SU-DHL-6 (cell line): ENCODE data around the gene PREX1.

ENCODE experiments used
- H2AFZ ChIP-seq: fragments of 200-600 bp; sonication (generic); 2 replicates; pipeline ENCODE4 v1.6.1; 2014; ENCODE audit warnings: low read depth, mild to moderate bottlenecking, moderate library complexity, mixed read lengths, antibody characterized with exemption, low read length; ENCODE audit not compliant: severe bottlenecking
- H3F3A ChIP-seq: fragments of 200-600 bp; shearing (Covaris generic); 2 replicates; pipeline ENCODE4 v1.6.0; 2016; ENCODE audit warnings: antibody characterized with exemption, mild to moderate bottlenecking; ENCODE audit not compliant: insufficient read depth
- H3K27ac ChIP-seq: fragments of 200-600 bp; sonication (generic); 2 replicates; pipeline ENCODE4 v1.5.1; 2016; ENCODE audit warnings: low read depth, mild to moderate bottlenecking, low read length, moderate library complexity, mixed read lengths
- H3K27me3 ChIP-seq: fragments of 200-600 bp; sonication (generic), shearing (Covaris generic); 2 replicates; pipeline ENCODE4 v1.6.0; 2014; ENCODE audit warnings: mild to moderate bottlenecking, low read length
- H3K36me3 ChIP-seq: fragments of 200-600 bp; sonication (generic); 2 replicates; pipeline ENCODE4 v1.6.1; 2014; ENCODE audit warnings: mild to moderate bottlenecking, low read length, mixed read lengths
- H3K4me2 ChIP-seq: fragments of 300-600, 200-600 bp; shearing (Covaris generic), sonication (generic); 2 replicates; pipeline ENCODE4 v1.6.0; 2014; ENCODE audit warnings: low read length, low read depth, mild to moderate bottlenecking; ENCODE audit not compliant: poor library complexity, severe bottlenecking
- H3K4me3 ChIP-seq: fragments of 200-600 bp; sonication (generic); 2 replicates; pipeline ENCODE4 v1.5.1; 2014; ENCODE audit warnings: antibody characterized with exemption, low read length, mild to moderate bottlenecking, mixed read lengths; ENCODE audit not compliant: insufficient read depth, poor library complexity, severe bottlenecking
- H3K79me2 ChIP-seq: fragments of 200-600 bp; sonication (generic); 2 replicates; pipeline ENCODE4 v1.6.1; 2014; ENCODE audit warnings: mild to moderate bottlenecking, low read length, moderate library complexity; ENCODE audit not compliant: insufficient read depth
- H3K9ac ChIP-seq: fragments of 200-600 bp; sonication (generic); 2 replicates; pipeline ENCODE4 v1.7.0; 2014; ENCODE audit warnings: mild to moderate bottlenecking, low read length
- H3K9me2 ChIP-seq: fragments of 200-600 bp; sonication (generic); replicated peaks from 2 replicates; pipeline ENCODE4 v1.6.1; 2014; ENCODE audit warnings: low read length; ENCODE audit not compliant: insufficient read depth
- H3K9me3 ChIP-seq: fragments of 200-600 bp; sonication (generic); 2 replicates; pipeline ENCODE4 v1.6.1; 2014; ENCODE audit warnings: low read length, mixed read lengths; ENCODE audit not compliant: insufficient read depth
- H4K20me1 ChIP-seq: fragments of 200-600 bp; sonication (generic); 2 replicates; pipeline ENCODE4 v1.6.1; 2014; ENCODE audit warnings: low read depth, mild to moderate bottlenecking, antibody characterized with exemption, low read length, moderate library complexity, mixed read lengths
- EZH2phosphoT487 ChIP-seq: fragments of 200-600 bp; sonication (generic), shearing (Covaris generic); conservative IDR thresholded peaks from 2 replicates; pipeline ENCODE4 v1.6.1; 2018; ENCODE audit warnings: mild to moderate bottlenecking, antibody characterized with exemption, low read length, moderate library complexity, mixed read lengths
- TF ChIP-seq, protein P1 (sequence below): fragments of 200-600 bp; sonication (generic); IDR thresholded peaks from one replicate; pipeline ENCODE4 v1.5.1; 2017; ENCODE audit warnings: antibody characterized with exemption, mild to moderate bottlenecking, low read length, moderate library complexity; ENCODE audit not compliant: insufficient read depth, poor library complexity, severe bottlenecking

The PREX1 gene

DNA sequence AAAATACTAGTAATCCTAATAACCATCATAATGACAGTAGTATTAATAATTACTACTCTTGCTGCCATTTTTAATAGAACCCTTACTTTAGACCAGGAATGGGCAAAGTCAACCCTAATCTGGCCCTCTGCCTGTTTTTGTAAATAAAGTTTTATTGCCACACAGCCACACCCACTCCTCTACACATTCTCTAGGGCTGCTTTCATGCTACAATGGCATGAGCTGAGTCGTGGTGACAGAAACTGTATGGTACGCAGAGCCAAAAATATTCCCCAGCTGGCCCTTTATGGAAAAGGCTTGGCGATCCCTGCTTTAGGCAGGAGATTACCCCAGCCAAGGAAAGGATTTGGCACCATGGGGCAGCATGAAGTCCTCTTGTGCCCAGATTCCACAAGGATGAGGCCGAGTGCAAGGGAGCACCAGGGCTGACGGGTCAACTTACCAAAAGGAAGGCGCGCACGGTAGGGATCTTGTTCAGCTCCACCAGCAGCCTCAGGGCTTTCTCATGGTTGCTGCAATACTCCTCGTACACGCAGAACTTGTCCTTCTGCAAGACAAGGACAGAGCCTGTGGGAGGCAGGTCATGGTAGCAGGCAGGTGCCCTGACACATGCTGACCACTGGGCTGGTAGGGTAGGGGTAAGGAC, 93.6 kb downstream of the PREX1 start:
- Histone ChIP-seq H4K20me1 (no peaks in the 10 kb centered on the region), H3K27ac (no peak overlapping the region), H2AFZ (no peak overlapping the region), H3F3A (no peaks in the 10 kb centered on the region), H3K27me3 (no peaks in the 10 kb centered on the region), H3K9me3 (no peaks in the 10 kb centered on the region), H3K9me2 (no peaks in the 10 kb centered on the region), H3K4me2 (no peak overlapping the region), H3K4me3 (no peak overlapping the region), H3K9ac (no peak overlapping the region), H3K79me2 (no peaks in the 10 kb centered on the region), H3K36me3 (no peaks in the 10 kb centered on the region)
- no peak for TF ChIP-seq EZH2phosphoT487
- TF ChIP-seq, protein P1, sequence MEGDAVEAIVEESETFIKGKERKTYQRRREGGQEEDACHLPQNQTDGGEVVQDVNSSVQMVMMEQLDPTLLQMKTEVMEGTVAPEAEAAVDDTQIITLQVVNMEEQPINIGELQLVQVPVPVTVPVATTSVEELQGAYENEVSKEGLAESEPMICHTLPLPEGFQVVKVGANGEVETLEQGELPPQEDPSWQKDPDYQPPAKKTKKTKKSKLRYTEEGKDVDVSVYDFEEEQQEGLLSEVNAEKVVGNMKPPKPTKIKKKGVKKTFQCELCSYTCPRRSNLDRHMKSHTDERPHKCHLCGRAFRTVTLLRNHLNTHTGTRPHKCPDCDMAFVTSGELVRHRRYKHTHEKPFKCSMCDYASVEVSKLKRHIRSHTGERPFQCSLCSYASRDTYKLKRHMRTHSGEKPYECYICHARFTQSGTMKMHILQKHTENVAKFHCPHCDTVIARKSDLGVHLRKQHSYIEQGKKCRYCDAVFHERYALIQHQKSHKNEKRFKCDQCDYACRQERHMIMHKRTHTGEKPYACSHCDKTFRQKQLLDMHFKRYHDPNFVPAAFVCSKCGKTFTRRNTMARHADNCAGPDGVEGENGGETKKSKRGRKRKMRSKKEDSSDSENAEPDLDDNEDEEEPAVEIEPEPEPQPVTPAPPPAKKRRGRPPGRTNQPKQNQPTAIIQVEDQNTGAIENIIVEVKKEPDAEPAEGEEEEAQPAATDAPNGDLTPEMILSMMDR = no peak

DNA sequence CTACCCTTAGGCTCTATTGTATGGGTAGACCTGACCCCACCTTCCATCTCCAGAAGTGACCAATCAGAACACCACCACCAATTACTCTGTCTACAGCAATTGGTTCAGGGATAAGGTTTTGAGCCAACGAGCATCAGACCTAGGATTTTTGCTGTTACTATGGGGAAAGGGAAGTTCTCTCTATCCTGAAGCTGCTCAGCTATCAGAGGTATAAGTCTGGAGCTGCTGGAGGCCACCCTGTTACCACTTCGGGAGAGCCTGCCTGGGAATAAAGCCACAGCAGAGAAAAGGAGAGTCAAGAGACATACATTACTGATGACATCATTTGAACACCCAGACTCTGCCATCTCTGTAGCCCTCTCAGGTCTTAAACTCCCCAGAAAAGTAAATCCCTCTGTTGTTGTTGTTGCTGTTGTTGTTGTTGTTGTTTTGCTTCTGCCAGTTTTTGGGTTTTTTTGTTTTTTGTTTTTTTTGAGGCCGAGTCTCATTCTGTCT, 94.5 kb downstream of the PREX1 start:
- H3K9me2 ChIP-seq = no peaks in the 10 kb centered on the region
- H3K4me2 ChIP-seq = no peak overlapping the region
- TF ChIP-seq, protein P1 = no peak
- no peak for TF ChIP-seq EZH2phosphoT487
- no peaks in the 10 kb centered on the region for H4K20me1 ChIP-seq
- H3K79me2 ChIP-seq = no peaks in the 10 kb centered on the region
- no peaks in the 10 kb centered on the region for H3F3A ChIP-seq
- H3K27ac ChIP-seq = no peak overlapping the region
- no peaks in the 10 kb centered on the region for H3K27me3 ChIP-seq
- H3K9me3 ChIP-seq = no peaks in the 10 kb centered on the region
- no peak overlapping the region for H3K4me3 ChIP-seq
- H3K36me3 ChIP-seq = no peaks in the 10 kb centered on the region
- H2AFZ ChIP-seq = no peak overlapping the region
- no peak overlapping the region for H3K9ac ChIP-seq

- no peaks in the 10 kb centered on the region for H4K20me1 ChIP-seq
- no peaks in the 10 kb centered on the region for H3K79me2 ChIP-seq
- no peaks in the 10 kb centered on the region for H3F3A ChIP-seq
- H3K9me2 ChIP-seq = no peaks in the 10 kb centered on the region
- no peaks in the 10 kb centered on the region for H3K9me3 ChIP-seq
- H2AFZ ChIP-seq = no peak overlapping the region
- H3K4me2 ChIP-seq = no peak overlapping the region
- TF ChIP-seq, protein P1 = no peak
- no peak for TF ChIP-seq EZH2phosphoT487
- H3K9ac ChIP-seq = no peak overlapping the region
- no peak overlapping the region for H3K27ac ChIP-seq
- no peak overlapping the region for H3K4me3 ChIP-seq
- H3K27me3 ChIP-seq = no peaks in the 10 kb centered on the region
- H3K36me3 ChIP-seq = no peaks in the 10 kb centered on the region
Measured at GRCh38 chr20:48732081-48732829, 95.5 kb downstream of the PREX1 start.
